RWPE2 (cell line): ENCODE measurements around the gene SLC29A3.

Experiments used
- ATAC-seq: fragments of 200-7000 bp; cut with Tn5 transposase; 3 replicates; pipeline ENCODE4 v1.9.1; 2021; ENCODE audit warnings: low read depth
- DNase-seq: peaks from one replicate; pipeline ENCODE4 v3.0.0-alpha.2; 2020; ENCODE audit warnings: low spot score
- H3K27ac ChIP-seq: fragments of 450-650 bp; 2 replicates; pipeline ENCODE4 v1.5.1; 2017; ENCODE audit warnings: mild to moderate bottlenecking; ENCODE audit not compliant: poor library complexity, severe bottlenecking
- H3K27me3 ChIP-seq: fragments of 250-450 bp; sonication (Bioruptor Pico); 2 replicates; pipeline ENCODE4 v1.5.1; 2021; ENCODE audit warnings: mild to moderate bottlenecking, moderate library complexity; ENCODE audit not compliant: insufficient read depth, poor library complexity, severe bottlenecking
- H3K36me3 ChIP-seq: fragments of 250-450 bp; sonication (Bioruptor Pico); 2 replicates; pipeline ENCODE4 v1.5.1; 2020; ENCODE audit warnings: low read depth, mild to moderate bottlenecking, moderate library complexity
- H3K4me1 ChIP-seq: fragments of 250-450 bp; sonication (Bioruptor Pico); 2 replicates; pipeline ENCODE4 v1.5.1; 2021; ENCODE audit warnings: mild to moderate bottlenecking, moderate library complexity; ENCODE audit not compliant: insufficient read depth, poor library complexity, severe bottlenecking
- H3K4me3 ChIP-seq: fragments of 250-450 bp; sonication (Bioruptor Pico); 2 replicates; pipeline ENCODE4 v1.5.1; 2021; ENCODE audit warnings: mild to moderate bottlenecking, moderate library complexity; ENCODE audit not compliant: severe bottlenecking
- H3K9me3 ChIP-seq: fragments of 250-450 bp; sonication (Bioruptor Pico); 2 replicates; pipeline ENCODE4 v1.5.1; 2021; ENCODE audit warnings: mild to moderate bottlenecking, moderate library complexity; ENCODE audit not compliant: severe bottlenecking
- CTCF ChIP-seq: fragments of 450-650 bp; IDR thresholded peaks from one replicate; pipeline ENCODE4 v1.5.1; 2017; ENCODE audit warnings: mild to moderate bottlenecking, moderate library complexity; ENCODE audit not compliant: poor library complexity, severe bottlenecking

Gene SLC29A3

DNA sequence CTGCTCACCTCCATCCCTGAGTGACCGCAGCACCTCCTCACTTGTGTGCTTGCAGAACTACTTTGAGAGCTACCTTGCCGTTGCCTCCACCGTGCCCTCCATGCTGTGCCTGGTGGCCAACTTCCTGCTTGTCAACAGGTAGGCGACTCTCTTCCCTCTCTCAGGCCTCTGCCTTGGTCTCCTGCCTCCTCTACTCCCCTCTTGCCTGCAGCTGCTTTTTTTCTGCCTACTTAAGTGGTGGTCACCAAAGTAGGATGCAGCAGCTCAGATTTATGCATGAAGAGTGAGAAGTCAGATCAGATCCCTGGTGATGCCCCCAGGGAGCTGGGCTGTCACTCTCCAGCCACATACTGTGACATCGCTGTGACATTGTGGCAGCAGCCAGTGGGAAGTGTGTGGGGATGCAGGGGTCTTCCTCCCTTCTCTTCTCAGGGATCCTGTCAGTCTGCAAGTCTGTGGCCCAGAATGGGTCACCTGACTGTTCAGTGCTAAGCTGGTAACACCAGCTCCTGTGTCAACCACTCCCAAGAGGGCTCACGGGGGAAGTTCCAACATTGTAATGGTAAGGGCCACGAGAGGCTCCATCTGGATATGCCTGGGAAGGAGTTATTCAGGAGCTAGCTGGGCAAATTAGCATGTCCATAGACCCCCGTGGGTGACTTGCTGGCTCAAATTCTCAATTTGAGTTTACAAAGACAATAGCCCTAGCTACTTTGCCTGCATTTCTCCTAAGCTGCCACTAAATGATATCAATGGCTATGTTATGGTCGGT lies 25.3 kb downstream of the SLC29A3 start:
- Histone ChIP-seq H3K9me3 (no peaks in the 10 kb centered on the region), H3K4me1 (peaks cover 15% of the 10 kb centered on the region), H3K36me3 (no peaks in the 10 kb centered on the region), H3K27me3 (no peaks in the 10 kb centered on the region), H3K27ac (no peak overlapping the region), H3K4me3 (no peak overlapping the region)
- DNase-seq, result no peak
- no peak for TF ChIP-seq CTCF
- ATAC-seq, result no peak

DNA sequence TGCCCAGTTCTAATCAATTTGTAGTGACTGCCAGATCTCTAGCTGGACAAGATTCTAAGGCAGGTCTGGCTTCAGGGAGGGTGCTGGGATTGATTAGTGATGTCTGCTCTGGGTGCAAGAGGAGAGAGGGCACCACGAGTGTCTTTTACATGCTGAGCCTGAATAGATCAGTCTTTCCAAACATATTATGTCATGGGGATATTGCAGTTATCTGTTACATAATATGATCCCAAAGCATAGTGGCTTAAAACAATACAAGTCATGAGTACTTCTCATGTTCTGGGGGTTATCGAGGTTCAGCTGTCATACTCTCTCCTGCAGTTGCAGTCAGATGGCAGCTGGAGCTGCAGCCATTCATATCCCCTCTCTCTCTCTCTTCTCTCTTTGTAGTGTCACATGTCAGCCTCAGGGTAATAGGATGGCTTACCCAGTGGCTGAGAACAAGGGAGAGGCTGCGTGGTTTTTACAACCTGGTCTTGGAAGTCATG lies 26.0 kb downstream of the SLC29A3 start:
- no peaks in the 10 kb centered on the region for H3K36me3 ChIP-seq
- no peak for TF ChIP-seq CTCF
- no peak overlapping the region for H3K4me3 ChIP-seq
- peaks cover 16% of the 10 kb centered on the region for H3K4me1 ChIP-seq
- no peaks in the 10 kb centered on the region for H3K9me3 ChIP-seq
- no peak overlapping the region for H3K27ac ChIP-seq
- H3K27me3 ChIP-seq, result no peaks in the 10 kb centered on the region
- no peak for DNase-seq
- no peak for ATAC-seq

DNA sequence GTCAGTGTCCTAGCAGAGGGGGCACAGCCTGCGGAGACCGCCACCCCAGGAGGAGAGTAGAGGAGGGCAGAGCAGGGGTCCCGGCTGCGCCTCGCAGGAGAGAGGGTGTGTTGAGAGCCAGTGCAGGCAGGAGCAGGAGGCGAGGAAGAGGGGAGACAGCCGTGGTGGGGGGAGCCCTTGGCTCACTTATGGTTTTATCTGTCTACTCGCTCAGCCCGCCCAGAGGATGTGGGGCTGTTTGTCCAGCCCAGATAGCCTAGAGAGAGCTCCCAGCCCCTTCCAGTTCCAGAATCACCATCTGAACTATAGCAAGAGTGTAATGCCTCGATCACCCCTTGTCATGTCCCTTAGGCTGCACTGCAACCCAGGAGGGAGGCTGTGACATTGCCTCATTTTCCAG lies 26.6 kb downstream of the SLC29A3 start:
- H3K27ac ChIP-seq, result no peak overlapping the region

GRCh38 chr10:71346731-71347130 lies 27.7 kb downstream of the SLC29A3 start:
- H3K4me1 ChIP-seq, result peaks cover 11% of the 10 kb centered on the region
- no peak overlapping the region for H3K27ac ChIP-seq
- no peak for TF ChIP-seq CTCF
- ATAC-seq (no peak), DNase-seq (no peak)
- no peaks in the 10 kb centered on the region for H3K9me3 ChIP-seq
- no peaks in the 10 kb centered on the region for H3K27me3 ChIP-seq
- no peak overlapping the region for H3K4me3 ChIP-seq
- no peaks in the 10 kb centered on the region for H3K36me3 ChIP-seq

More for the DNA sequence above, 26.6 kb downstream of the SLC29A3 start:
- no peak for TF ChIP-seq CTCF
- Histone ChIP-seq H3K4me3 (no peak overlapping the region), H3K36me3 (no peaks in the 10 kb centered on the region), H3K27me3 (no peaks in the 10 kb centered on the region), H3K4me1 (peaks cover 11% of the 10 kb centered on the region), H3K9me3 (no peaks in the 10 kb centered on the region)
- no peak for DNase-seq
- ATAC-seq, result no peak
